GM12878 (cell line): ENCODE data around the gene RIC1. TPM values are rescaled to one million over a fixed set of nuclear protein-coding genes. Genes with fewer than 3 reads are reported as not detected.

Source experiments
- ATAC-seq: fragments of 200-7000 bp; cut with Tn5 transposase; 3 replicates; pipeline ENCODE4 v1.9.1; 2020; ENCODE audit warnings: mild to moderate bottlenecking, moderate library complexity
- BruUV-seq: library from RNA; stranded (reverse); fragments of 400-500 nt; replicated peaks from 2 replicates; lab custom pipeline; 2021; lab: Mats Ljungman, UMichigan
- CTCF ChIA-PET: fragments of 300-600 bp; sonication (Branson Sonifier 250); formaldehyde crosslinking; extraction: SDS; loops from one replicate; lab custom pipeline; 2021; ENCODE audit warnings: inconsistent platforms; lab: Yijun Ruan, JAX
- POLR2A ChIA-PET: fragments of 350-600 bp; formaldehyde crosslinking; extraction: SDS; loops from one replicate; lab custom pipeline; 2021; ENCODE audit warnings: inconsistent platforms; lab: Charles Lee
- RAD21 ChIA-PET: fragments of 300-600 bp; sonication (Branson Sonifier 250); formaldehyde crosslinking; loops from one replicate; lab custom pipeline; 2023; ENCODE audit warnings: antibody characterized with exemption; ENCODE audit not compliant: unreplicated experiment; lab: Charles Lee
- SMC1A ChIA-PET: fragments of 300-600 bp; sonication (Branson Sonifier 250); formaldehyde crosslinking; loops from one replicate; lab custom pipeline; 2023; ENCODE audit not compliant: unreplicated experiment, uncharacterized antibody; lab: Charles Lee
- DNase-seq: peaks from one replicate; pipeline ENCODE4 v3.0.0-alpha.2; 2011; ENCODE audit warnings: low read depth, low spot score
- FAIRE-seq: peaks from 3 replicates; lab custom pipeline; 2011; peaks lifted over from hg19 to GRCh38; lab: Jason Lieb, UNC
- H2AFZ ChIP-seq: 2 replicates; pipeline ENCODE4 v1.6.0; 2011; ENCODE audit warnings: low read depth, low read length, control low read depth; ENCODE audit not compliant: control insufficient read depth
- H3K27ac ChIP-seq: 2 replicates; pipeline ENCODE4 v1.5.1; 2011; ENCODE audit warnings: control low read depth; ENCODE audit not compliant: control insufficient read depth, insufficient read depth
- H3K27me3 ChIP-seq, 2 experiments: replicated peaks in 1 of 2; 2 replicates each; pipeline versions ENCODE4 v1.6.0 to v1.6.1; 2011; ENCODE audit warnings: low read length in 1 of 2; ENCODE audit not compliant: control insufficient read depth in 2 of 2, insufficient read depth in 2 of 2
- H3K36me3 ChIP-seq, 2 experiments: 2 replicates each; pipeline ENCODE4 v1.5.1; 2011; ENCODE audit warnings: low read length in 1 of 2; ENCODE audit not compliant: control insufficient read depth in 2 of 2, insufficient read depth in 2 of 2
- H3K4me1 ChIP-seq: 2 replicates; pipeline ENCODE4 v1.6.1; 2011; ENCODE audit warnings: mild to moderate bottlenecking, low read length, moderate library complexity, mixed read lengths; ENCODE audit not compliant: control insufficient read depth, insufficient read depth
- H3K4me2 ChIP-seq: 2 replicates; pipeline ENCODE4 v1.6.0; 2011; ENCODE audit warnings: control low read depth; ENCODE audit not compliant: control insufficient read depth, insufficient read depth
- H3K4me3 ChIP-seq: fragments of 200-600 bp; sonication (generic); 2 replicates; pipeline ENCODE4 v1.5.1; 2016
- H3K79me2 ChIP-seq: 2 replicates; pipeline ENCODE4 v1.6.0; 2011; ENCODE audit warnings: low read length; ENCODE audit not compliant: control insufficient read depth, insufficient read depth
- H3K9ac ChIP-seq: 2 replicates; pipeline ENCODE4 v1.8.0; 2011; ENCODE audit warnings: low read length, control low read depth, mixed read lengths; ENCODE audit not compliant: control insufficient read depth, insufficient read depth
- H3K9me3 ChIP-seq: replicated peaks from 3 replicates; pipeline ENCODE4 v1.5.1; 2011; ENCODE audit warnings: mild to moderate bottlenecking, low read length; ENCODE audit not compliant: control insufficient read depth, insufficient read depth
- H4K20me1 ChIP-seq: 2 replicates; pipeline ENCODE4 v1.6.0; 2011; ENCODE audit not compliant: control insufficient read depth, insufficient read depth
- BMI1 ChIP-seq: fragments of 450-650 bp; IDR thresholded peaks from 2 replicates; pipeline ENCODE4 v1.6.1; 2016; ENCODE audit warnings: mild to moderate bottlenecking, moderate library complexity, borderline replicate concordance
- KDM1A ChIP-seq: fragments of 200-600 bp; sonication (generic); IDR thresholded peaks from 2 replicates; pipeline ENCODE4 v1.6.1; 2016; ENCODE audit warnings: borderline replicate concordance
- NBN ChIP-seq: fragments of 450-650 bp; IDR thresholded peaks from 2 replicates; pipeline ENCODE4 v1.6.1; 2016
- NFYB ChIP-seq: IDR thresholded peaks from 2 replicates; pipeline ENCODE4 v1.6.1; 2011; ENCODE audit warnings: low read depth, mild to moderate bottlenecking, low read length, improper control_type of control experiment, moderate library complexity; ENCODE audit not compliant: insufficient read depth
- SUPT20H ChIP-seq: IDR thresholded peaks from 2 replicates; pipeline ENCODE4 v1.6.1; 2011; ENCODE audit warnings: low read depth, mild to moderate bottlenecking, low read length, moderate library complexity, borderline replicate concordance; ENCODE audit not compliant: control insufficient read depth
- TCF3 ChIP-seq: IDR thresholded peaks from 2 replicates; pipeline ENCODE4 v1.6.1; 2012; ENCODE audit warnings: low read depth, mild to moderate bottlenecking, low read length, borderline replicate concordance; ENCODE audit not compliant: insufficient read depth
- YBX1 ChIP-seq: fragments of 450-650 bp; IDR thresholded peaks from 2 replicates; pipeline ENCODE4 v1.6.1; 2016; ENCODE audit warnings: antibody characterized with exemption
- ZNF622 ChIP-seq: fragments of 450-650 bp; IDR thresholded peaks from 2 replicates; pipeline ENCODE4 v1.6.1; 2017; ENCODE audit warnings: mild to moderate bottlenecking, inconsistent platforms
- in situ Hi-C: fragments of 300-500 bp; cut with MboI; formaldehyde crosslinking; loops from 9 replicates; pipeline ENCODE4 v1.14.3; 2018; ENCODE audit warnings: mixed read lengths
- intact Hi-C: fragments of 100-400 bp; cut with micrococcal nuclease; formaldehyde crosslinking; loops from one replicate; pipeline ENCODE4 v1.14.2; 2022; ENCODE audit not compliant: unreplicated experiment
- polyA plus RNA-seq, 11 experiments: library from polyadenylated mRNA; depleted of rRNA in 4 of 11; unstranded in 6 of 11; stranded (reverse) in 5 of 11; fragments of >200 nt; fragmentation: Nextera tagmentation in 4 of 11; fragmentation: Illumina TruSeq in 1 of 11; extraction: Ambion mirVana in 4 of 11; extraction: Trizol in 1 of 11; gene quantifications; 1 replicate in 1 of 11; 2 replicates in 10 of 11; pipeline versions ENCODE4 v1.2.1 to v1.2.3, GENCODE V29; 2011 to 2016; ENCODE audit warnings: inconsistent platforms in 2 of 11, missing spikeins in 2 of 11, low read depth in 1 of 11
- total RNA-seq, 4 experiments: library from RNA; depleted of rRNA in 3 of 4; stranded (reverse); fragments of >200 nt in 3 of 4; fragmentation: Illumina TruSeq in 1 of 4; extraction: Trizol in 1 of 4; gene quantifications; 2 replicates each; pipeline versions ENCODE4 v1.2.1 to v1.2.3, GENCODE V29; 2013 to 2021
- TF ChIP-seq, protein P1 (sequence below): fragments of 150-350 bp; IDR thresholded peaks from 2 replicates; pipeline ENCODE4 v1.6.1; 2014; ENCODE audit warnings: mild to moderate bottlenecking, low read depth, low read length
- TF ChIP-seq, protein P2 (sequence below): fragments of 450-650 bp; conservative IDR thresholded peaks from 2 replicates; pipeline ENCODE4 v1.6.1; 2017; ENCODE audit warnings: mild to moderate bottlenecking, moderate library complexity
- TF ChIP-seq, protein P3 (sequence below): fragments of 450-650 bp; formaldehyde crosslinking; IDR thresholded peaks from 2 replicates; pipeline ENCODE4 v1.4.0; 2022; ENCODE audit warnings: mild to moderate bottlenecking, moderate library complexity

The RIC1 gene
- total and polyA plus RNA-seq, 10 of the 15 experiments (the other 5 are each of a cell fraction or from before 2014, with no cell fraction given), result 6.2 to 59.8 (median 33.3) TPM

DNA sequence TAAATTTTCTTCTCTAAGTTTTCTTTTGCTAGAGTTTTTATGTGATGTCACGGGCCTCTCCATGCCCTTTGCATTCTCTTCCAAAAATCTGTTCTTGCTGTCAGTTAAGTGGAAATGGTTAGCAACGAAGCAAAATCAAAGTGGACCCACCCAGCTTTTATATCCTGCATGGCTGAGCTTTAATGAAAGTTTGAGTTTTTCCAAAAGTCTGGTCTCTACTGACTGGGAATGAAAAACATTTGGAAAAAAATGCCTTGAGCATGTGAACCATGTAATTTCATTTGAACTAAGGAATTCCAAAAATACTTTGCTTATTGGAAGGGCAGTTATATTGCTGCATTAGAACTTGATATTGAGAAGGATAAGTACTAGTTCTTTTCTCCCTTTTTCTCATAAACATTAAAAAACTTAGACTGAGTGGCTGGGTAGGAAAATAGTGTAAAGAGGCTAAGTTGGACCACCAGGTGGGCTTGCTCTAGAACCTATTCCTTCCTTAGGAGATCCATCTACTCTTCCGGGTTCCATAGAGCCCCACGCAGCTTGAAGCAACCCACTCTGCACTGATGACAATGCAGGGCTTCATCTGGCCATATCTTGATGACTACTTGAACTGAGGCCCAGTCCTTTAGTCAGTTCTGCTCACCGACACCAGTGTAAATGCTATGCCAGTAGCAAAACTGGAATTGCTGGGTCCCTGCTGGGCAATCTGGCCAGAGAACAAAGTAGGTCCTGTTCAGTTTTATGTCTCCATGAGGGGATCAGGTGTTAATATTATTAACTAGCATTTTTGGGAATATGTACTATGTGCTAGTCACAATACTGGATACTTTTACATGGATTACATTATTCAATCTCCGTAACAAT lies 17.4 kb upstream of the RIC1 start (continued):
- TF ChIP-seq NBN, result no peak
- TF ChIP-seq NFYB, result no peak
- no peak for TF ChIP-seq TCF3
- TF ChIP-seq KDM1A, result no peak
- no peak for TF ChIP-seq SUPT20H
- TF ChIP-seq, protein P1, sequence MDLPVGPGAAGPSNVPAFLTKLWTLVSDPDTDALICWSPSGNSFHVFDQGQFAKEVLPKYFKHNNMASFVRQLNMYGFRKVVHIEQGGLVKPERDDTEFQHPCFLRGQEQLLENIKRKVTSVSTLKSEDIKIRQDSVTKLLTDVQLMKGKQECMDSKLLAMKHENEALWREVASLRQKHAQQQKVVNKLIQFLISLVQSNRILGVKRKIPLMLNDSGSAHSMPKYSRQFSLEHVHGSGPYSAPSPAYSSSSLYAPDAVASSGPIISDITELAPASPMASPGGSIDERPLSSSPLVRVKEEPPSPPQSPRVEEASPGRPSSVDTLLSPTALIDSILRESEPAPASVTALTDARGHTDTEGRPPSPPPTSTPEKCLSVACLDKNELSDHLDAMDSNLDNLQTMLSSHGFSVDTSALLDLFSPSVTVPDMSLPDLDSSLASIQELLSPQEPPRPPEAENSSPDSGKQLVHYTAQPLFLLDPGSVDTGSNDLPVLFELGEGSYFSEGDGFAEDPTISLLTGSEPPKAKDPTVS, result no peak
- TF ChIP-seq ZNF622, result no peak

DNA sequence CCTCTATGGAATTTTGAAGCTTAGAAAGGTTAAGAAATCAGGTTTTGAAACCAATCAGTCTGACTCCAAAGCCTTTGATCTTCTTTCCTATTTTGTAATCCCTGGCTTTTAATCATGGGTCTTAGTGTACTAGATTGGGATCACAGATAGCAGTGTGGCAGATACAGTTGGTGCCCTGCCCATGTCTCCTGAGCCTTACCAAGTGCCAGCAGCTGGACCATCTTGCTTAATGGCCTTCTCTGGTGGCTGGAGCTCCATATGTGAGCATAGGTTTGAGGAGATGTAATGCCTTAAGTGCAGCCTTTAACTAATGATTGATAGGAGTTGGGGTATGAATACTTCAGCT lies 16.7 kb upstream of the RIC1 start:
- intact Hi-C loops (no loop called here), in situ Hi-C loops (no loop called here)
- H3K79me2 ChIP-seq, result peaks cover 10% of the 10 kb centered on the region
- H3K9ac ChIP-seq, result no peak overlapping the region
- no peak overlapping the region for H3K4me3 ChIP-seq
- no peak overlapping the region for H3K27ac ChIP-seq
- no peak overlapping the region for H2AFZ ChIP-seq
- H3K36me3 ChIP-seq, result no peaks in the 10 kb centered on the region
- ATAC-seq (no peak), FAIRE-seq (no peak), DNase-seq (no peak)
- RAD21 ChIA-PET, result interaction anchor here (0.6 kb wide), 1 partner anchor 12 kb away, joined by 3 read pairs; no protein-coding TSS in a partner anchor
- H3K27me3 ChIP-seq, result no peaks in the 10 kb centered on the region
- BruUV-seq, result no TSS peak
- POLR2A ChIA-PET, result interaction anchor here (3.2 kb wide), 1 partner anchor 11 kb away, joined by 14 read pairs; no protein-coding TSS in a partner anchor
- SMC1A ChIA-PET, result interaction anchor here (0.6 to 1.5 kb wide), 7 partner anchors 11 to 172 kb away, joined by 3 to 6 read pairs (median 3); partner anchors contain the start of gene CD274
- H3K9me3 ChIP-seq, result no peaks in the 10 kb centered on the region; the same call in 2 of the 3 replicates
- peaks cover 13% of the 10 kb centered on the region for H3K4me1 ChIP-seq
- H3K4me2 ChIP-seq, result no peak overlapping the region
- CTCF ChIA-PET, result interaction anchor here (0.5 to 1.0 kb wide), 2 partner anchors 102 to 668 kb away, joined by 3 to 4 read pairs; no protein-coding TSS in a partner anchor
- no peaks in the 10 kb centered on the region for H4K20me1 ChIP-seq
- TF ChIP-seq, protein P2, sequence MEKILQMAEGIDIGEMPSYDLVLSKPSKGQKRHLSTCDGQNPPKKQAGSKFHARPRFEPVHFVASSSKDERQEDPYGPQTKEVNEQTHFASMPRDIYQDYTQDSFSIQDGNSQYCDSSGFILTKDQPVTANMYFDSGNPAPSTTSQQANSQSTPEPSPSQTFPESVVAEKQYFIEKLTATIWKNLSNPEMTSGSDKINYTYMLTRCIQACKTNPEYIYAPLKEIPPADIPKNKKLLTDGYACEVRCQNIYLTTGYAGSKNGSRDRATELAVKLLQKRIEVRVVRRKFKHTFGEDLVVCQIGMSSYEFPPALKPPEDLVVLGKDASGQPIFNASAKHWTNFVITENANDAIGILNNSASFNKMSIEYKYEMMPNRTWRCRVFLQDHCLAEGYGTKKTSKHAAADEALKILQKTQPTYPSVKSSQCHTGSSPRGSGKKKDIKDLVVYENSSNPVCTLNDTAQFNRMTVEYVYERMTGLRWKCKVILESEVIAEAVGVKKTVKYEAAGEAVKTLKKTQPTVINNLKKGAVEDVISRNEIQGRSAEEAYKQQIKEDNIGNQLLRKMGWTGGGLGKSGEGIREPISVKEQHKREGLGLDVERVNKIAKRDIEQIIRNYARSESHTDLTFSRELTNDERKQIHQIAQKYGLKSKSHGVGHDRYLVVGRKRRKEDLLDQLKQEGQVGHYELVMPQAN, result no peak
- no peak for TF ChIP-seq BMI1
- no peak for TF ChIP-seq YBX1
- TF ChIP-seq, protein P3, sequence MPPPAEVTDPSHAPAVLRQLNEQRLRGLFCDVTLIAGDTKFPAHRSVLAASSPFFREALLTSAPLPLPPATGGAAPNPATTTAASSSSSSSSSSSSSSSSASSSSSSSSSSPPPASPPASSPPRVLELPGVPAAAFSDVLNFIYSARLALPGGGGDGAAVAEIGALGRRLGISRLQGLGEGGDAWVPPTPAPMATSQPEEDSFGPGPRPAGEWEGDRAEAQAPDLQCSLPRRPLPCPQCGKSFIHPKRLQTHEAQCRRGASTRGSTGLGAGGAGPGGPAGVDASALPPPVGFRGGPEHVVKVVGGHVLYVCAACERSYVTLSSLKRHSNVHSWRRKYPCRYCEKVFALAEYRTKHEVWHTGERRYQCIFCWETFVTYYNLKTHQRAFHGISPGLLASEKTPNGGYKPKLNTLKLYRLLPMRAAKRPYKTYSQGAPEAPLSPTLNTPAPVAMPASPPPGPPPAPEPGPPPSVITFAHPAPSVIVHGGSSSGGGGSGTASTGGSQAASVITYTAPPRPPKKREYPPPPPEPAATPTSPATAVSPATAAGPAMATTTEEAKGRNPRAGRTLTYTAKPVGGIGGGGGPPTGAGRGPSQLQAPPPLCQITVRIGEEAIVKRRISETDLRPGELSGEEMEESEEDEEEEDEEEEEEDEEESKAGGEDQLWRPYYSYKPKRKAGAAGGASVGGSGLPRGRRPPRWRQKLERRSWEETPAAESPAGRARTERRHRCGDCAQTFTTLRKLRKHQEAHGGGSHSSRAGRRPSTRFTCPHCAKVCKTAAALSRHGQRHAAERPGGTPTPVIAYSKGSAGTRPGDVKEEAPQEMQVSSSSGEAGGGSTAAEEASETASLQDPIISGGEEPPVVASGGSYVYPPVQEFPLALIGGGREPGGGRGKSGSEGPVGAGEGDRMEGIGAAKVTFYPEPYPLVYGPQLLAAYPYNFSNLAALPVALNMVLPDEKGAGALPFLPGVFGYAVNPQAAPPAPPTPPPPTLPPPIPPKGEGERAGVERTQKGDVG, result no peak
